Gastroesophageal sphincter (tissue), 4 donors: ENCODE data around the gene ACOXL. TPM values are rescaled to one million over a fixed set of nuclear protein-coding genes. Genes with fewer than 3 reads are reported as not detected.

Source experiments
- ATAC-seq: fragments of 150-250 bp; one replicate; pipeline ENCODE4 v1.9.1; 2016; ENCODE audit warnings: mild to moderate bottlenecking, moderate library complexity
- H3K27ac ChIP-seq, 4 donors: fragments of 200-600 bp; sonication (generic) in 3 of 4; 1 replicate in 3 of 4; 2 replicates in 1 of 4; pipeline ENCODE4 v1.5.1; 2016 to 2019
- H3K27me3 ChIP-seq: fragments of 200-600 bp; sonication (generic); one replicate; pipeline ENCODE4 v1.5.1; 2019
- H3K36me3 ChIP-seq, 2 donors: fragments of 200-600 bp; sonication (generic); one replicate each; pipeline ENCODE4 v1.5.1; 2019; ENCODE audit warnings: control low read depth in 1 of 2
- H3K4me1 ChIP-seq, 3 donors: fragments of 200-600 bp; sonication (generic); 1 replicate in 2 of 3; 2 replicates in 1 of 3; pipeline ENCODE4 v1.5.1; 2016 to 2019; ENCODE audit warnings: control low read depth in 2 of 3
- H3K4me3 ChIP-seq, 2 donors: fragments of 200-600 bp; sonication (generic); one replicate each; pipeline ENCODE4 v1.5.1; 2019; ENCODE audit warnings: mild to moderate bottlenecking in 1 of 2, moderate library complexity in 1 of 2
- H3K9me3 ChIP-seq, 3 donors: fragments of 200-600 bp; sonication (generic); one replicate each; pipeline ENCODE4 v1.5.1; 2017 to 2019; ENCODE audit warnings: control low read depth in 2 of 3
- EP300 ChIP-seq: sonication (generic); formaldehyde crosslinking; IDR thresholded peaks from one replicate; pipeline ENCODE4 v1.6.1; 2017; ENCODE audit warnings: antibody characterized with exemption, mild to moderate bottlenecking
- POLR2A ChIP-seq, 2 donors: fragments of 450-650 bp; IDR thresholded peaks; one replicate each; pipeline ENCODE4 v1.6.1; 2017; ENCODE audit warnings: antibody characterized with exemption in 2 of 2, mild to moderate bottlenecking in 2 of 2, moderate library complexity in 1 of 2
- POLR2AphosphoS5 ChIP-seq: sonication (generic); formaldehyde crosslinking; IDR thresholded peaks from one replicate; pipeline ENCODE4 v1.6.1; 2017; ENCODE audit warnings: antibody characterized with exemption
- WGBS, 2 donors: methylation state at CpG; one replicate each; pipeline ENCODE4 v1.1.5; 2018; ENCODE audit warnings: low coverage in 1 of 2; 5-methylcytosine and 5-hydroxymethylcytosine counted together
- total RNA-seq, 4 donors: library from RNA; depleted of rRNA; stranded (reverse); fragments of >200 nt; gene quantifications; one replicate each; pipeline ENCODE4 v1.1.0, GENCODE V29; 2016
- TF ChIP-seq, protein P1 (sequence below), 4 experiments: fragments of 200-600 bp in 2 of 4; fragments of 450-650 bp in 2 of 4; sonication (generic) in 1 of 4; IDR thresholded peaks; one replicate each; pipeline ENCODE4 v1.5.1; 2017 to 2019; ENCODE audit warnings: antibody characterized with exemption in 4 of 4, mild to moderate bottlenecking in 2 of 4, moderate library complexity in 2 of 4

ACOXL gene
- total RNA-seq, 4 donors from 2014 or later, result not detected

- Histone ChIP-seq H3K36me3 (no peaks in the 10 kb centered on the region), H3K27me3 (peaks cover 20% of the 10 kb centered on the region), H3K9me3 (peaks cover 0 to 10% (median 0%) of the 10 kb centered on the region in 3 donors), H3K4me1 (no peaks in the 10 kb centered on the region), H3K4me3 (no peak overlapping the region), H3K27ac (no peak overlapping the region)
- TF ChIP-seq POLR2AphosphoS5, result no peak
- no peak for TF ChIP-seq EP300
- no peak for TF ChIP-seq POLR2A (IDR thresholded peaks at IDR 0.05)
- TF ChIP-seq, protein P1, sequence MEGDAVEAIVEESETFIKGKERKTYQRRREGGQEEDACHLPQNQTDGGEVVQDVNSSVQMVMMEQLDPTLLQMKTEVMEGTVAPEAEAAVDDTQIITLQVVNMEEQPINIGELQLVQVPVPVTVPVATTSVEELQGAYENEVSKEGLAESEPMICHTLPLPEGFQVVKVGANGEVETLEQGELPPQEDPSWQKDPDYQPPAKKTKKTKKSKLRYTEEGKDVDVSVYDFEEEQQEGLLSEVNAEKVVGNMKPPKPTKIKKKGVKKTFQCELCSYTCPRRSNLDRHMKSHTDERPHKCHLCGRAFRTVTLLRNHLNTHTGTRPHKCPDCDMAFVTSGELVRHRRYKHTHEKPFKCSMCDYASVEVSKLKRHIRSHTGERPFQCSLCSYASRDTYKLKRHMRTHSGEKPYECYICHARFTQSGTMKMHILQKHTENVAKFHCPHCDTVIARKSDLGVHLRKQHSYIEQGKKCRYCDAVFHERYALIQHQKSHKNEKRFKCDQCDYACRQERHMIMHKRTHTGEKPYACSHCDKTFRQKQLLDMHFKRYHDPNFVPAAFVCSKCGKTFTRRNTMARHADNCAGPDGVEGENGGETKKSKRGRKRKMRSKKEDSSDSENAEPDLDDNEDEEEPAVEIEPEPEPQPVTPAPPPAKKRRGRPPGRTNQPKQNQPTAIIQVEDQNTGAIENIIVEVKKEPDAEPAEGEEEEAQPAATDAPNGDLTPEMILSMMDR (IDR thresholded peaks at IDR 0.05), result no peak
- ATAC-seq, result no peak
- 34 to 93% methylated on average over 4 to 5 of the region's 7 CpGs for WGBS, 2 donors
These were observed 68.4 kb downstream of the ACOXL start for GRCh38 chr2:110800611-110801402.

- no peak for TF ChIP-seq EP300
- TF ChIP-seq POLR2AphosphoS5, result no peak
- TF ChIP-seq POLR2A (IDR thresholded peaks at IDR 0.05), result no peak
- TF ChIP-seq, protein P1 (IDR thresholded peaks at IDR 0.05), result no peak
- 59 to 63% methylated on average over 3 of the region's 3 CpGs for WGBS, 2 donors
- H3K4me1 ChIP-seq, result no peaks in the 10 kb centered on the region
- H3K27ac ChIP-seq, result no peak overlapping the region
- no peak for ATAC-seq
- peaks cover 0 to 10% (median 0%) of the 10 kb centered on the region in 3 donors for H3K9me3 ChIP-seq
- no peak overlapping the region for H3K4me3 ChIP-seq
- H3K36me3 ChIP-seq, result no peaks in the 10 kb centered on the region
- H3K27me3 ChIP-seq, result peaks cover 20% of the 10 kb centered on the region
These were observed 70.0 kb downstream of the ACOXL start for GRCh38 chr2:110802208-110802932.

DNA sequence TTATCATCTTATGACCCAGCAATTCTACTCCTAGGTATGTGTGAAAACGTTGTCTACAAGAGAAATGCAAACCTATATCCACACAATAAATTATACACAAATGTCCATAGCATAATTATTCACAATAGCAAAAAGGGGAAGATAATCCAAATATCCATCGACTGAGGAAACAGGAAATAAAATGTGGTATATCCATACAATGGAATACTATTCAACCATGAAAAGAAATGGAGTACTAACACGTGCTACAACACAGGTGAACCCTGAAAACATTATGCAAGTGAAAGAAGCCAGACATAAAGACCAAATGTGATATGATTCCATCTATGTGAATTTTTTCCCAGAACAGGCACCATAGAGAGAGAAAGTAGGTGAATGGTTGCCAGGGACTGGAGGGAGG lies 72.1 kb downstream of the ACOXL start:
- 90 to 95% methylated on average over 2 to 3 of the region's 3 CpGs for WGBS, 2 donors
- H3K4me3 ChIP-seq, result no peak overlapping the region
- H3K27me3 ChIP-seq, result peaks cover 24% of the 10 kb centered on the region
- H3K9me3 ChIP-seq, result peaks cover 0 to 10% (median 0%) of the 10 kb centered on the region in 3 donors
- no peak for ATAC-seq
- no peak for TF ChIP-seq POLR2A (IDR thresholded peaks at IDR 0.05)
- no peak for TF ChIP-seq EP300
- H3K36me3 ChIP-seq, result no peaks in the 10 kb centered on the region
- H3K4me1 ChIP-seq, result no peaks in the 10 kb centered on the region
- H3K27ac ChIP-seq, result no peak overlapping the region

DNA sequence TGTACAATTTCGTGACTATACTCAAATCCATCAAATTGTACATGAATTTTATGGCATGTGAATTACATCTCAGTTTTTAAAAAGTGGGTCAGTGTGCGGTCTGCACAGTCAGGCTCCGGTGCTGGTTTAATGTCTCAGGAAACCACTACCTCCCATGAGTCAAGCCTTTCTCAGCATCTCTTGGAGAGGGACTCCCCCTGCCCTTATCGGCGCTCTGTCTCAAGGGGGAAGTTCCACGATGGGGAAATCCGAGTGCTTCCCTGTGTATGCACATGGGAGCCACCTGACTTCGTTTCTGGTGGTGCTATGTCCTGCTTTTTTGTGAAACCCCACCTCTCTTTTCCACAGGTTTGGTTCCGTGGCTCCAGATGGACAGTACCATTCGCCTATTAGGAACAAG lies 72.5 kb downstream of the ACOXL start:
- no peaks in the 10 kb centered on the region for H3K36me3 ChIP-seq
- H3K4me1 ChIP-seq, result no peaks in the 10 kb centered on the region
- peaks cover 0 to 10% (median 0%) of the 10 kb centered on the region in 3 donors for H3K9me3 ChIP-seq
- no peak for TF ChIP-seq POLR2A (IDR thresholded peaks at IDR 0.05)
- no peak for TF ChIP-seq POLR2AphosphoS5
- TF ChIP-seq, protein P1 (IDR thresholded peaks at IDR 0.05), result no peak
- TF ChIP-seq EP300, result no peak
- no peak overlapping the region for H3K4me3 ChIP-seq
- H3K27ac ChIP-seq, result no peak overlapping the region
- H3K27me3 ChIP-seq, result peaks cover 27% of the 10 kb centered on the region
- ATAC-seq, result no peak
- WGBS, 2 donors, result 89 to 93% methylated on average over 3 to 5 of the region's 10 CpGs

GRCh38 chr2:110805894-110806452 lies 73.6 kb downstream of the ACOXL start:
- no peaks in the 10 kb centered on the region for H3K4me1 ChIP-seq
- ATAC-seq, result no peak
- peaks cover 16% of the 10 kb centered on the region for H3K27me3 ChIP-seq
- peaks cover 0 to 10% (median 0%) of the 10 kb centered on the region in 3 donors for H3K9me3 ChIP-seq
- H3K4me3 ChIP-seq, result no peak overlapping the region
- 53 to 100% methylated on average over 1 to 2 of the region's 14 CpGs for WGBS, 2 donors
- H3K36me3 ChIP-seq, result no peaks in the 10 kb centered on the region
- H3K27ac ChIP-seq, result no peak overlapping the region
- no peak for TF ChIP-seq POLR2AphosphoS5
- TF ChIP-seq POLR2A (IDR thresholded peaks at IDR 0.05), result no peak
- TF ChIP-seq, protein P1 (IDR thresholded peaks at IDR 0.05), result no peak
- no peak for TF ChIP-seq EP300
